HepG2 (cell line): ENCODE results near the gene ENG. TPM values are rescaled to one million over a fixed set of nuclear protein-coding genes. Genes with fewer than 3 reads are reported as not detected.

Source experiments
- ATF7-NPFF ChIP-seq: sonication (generic); formaldehyde crosslinking; IDR thresholded peaks from 2 replicates; pipeline ENCODE4 v1.8.1; 2023; ENCODE audit warnings: mild to moderate bottlenecking, low read depth, missing genetic modification reagents, moderate library complexity
- CCDC6 ChIP-seq: sonication (generic); formaldehyde crosslinking; IDR thresholded peaks from 2 replicates; pipeline ENCODE4 v1.8.1; 2022; ENCODE audit warnings: mild to moderate bottlenecking, missing genetic modification reagents, moderate library complexity
- GFI1 ChIP-seq: sonication (generic); formaldehyde crosslinking; IDR thresholded peaks from 2 replicates; pipeline ENCODE4 v1.5.0; 2020; ENCODE audit warnings: missing genetic modification reagents, mild to moderate bottlenecking, borderline replicate concordance
- HOXD1 ChIP-seq: sonication (generic); formaldehyde crosslinking; IDR thresholded peaks from 2 replicates; pipeline ENCODE4 v1.5.0; 2020; ENCODE audit warnings: missing genetic modification reagents
- IRX3 ChIP-seq: sonication (generic); formaldehyde crosslinking; IDR thresholded peaks from 2 replicates; pipeline ENCODE4 v1.8.1; 2023; ENCODE audit warnings: mild to moderate bottlenecking, low read depth, missing genetic modification reagents, borderline replicate concordance
- ISL2 ChIP-seq: sonication (generic); formaldehyde crosslinking; IDR thresholded peaks from 2 replicates; pipeline ENCODE4 v1.5.0; 2020; ENCODE audit warnings: missing genetic modification reagents
- POLR2A ChIP-seq, 2 experiments: IDR thresholded peaks; 2 replicates each; pipeline ENCODE4 v1.6.1; 2011; ENCODE audit warnings: low read depth in 2 of 2, low read length in 2 of 2, mild to moderate bottlenecking in 1 of 2, moderate library complexity in 1 of 2; ENCODE audit not compliant: insufficient read depth in 1 of 2
- PRMT3 ChIP-seq: sonication (generic); formaldehyde crosslinking; IDR thresholded peaks from 2 replicates; pipeline ENCODE4 v1.8.1; 2022; ENCODE audit warnings: low read depth, mild to moderate bottlenecking, moderate library complexity, missing genetic modification reagents, borderline replicate concordance
- RAD21 ChIP-seq: fragments of 450-650 bp; formaldehyde crosslinking; IDR thresholded peaks from 2 replicates; pipeline ENCODE4 v1.5.0; 2020; ENCODE audit warnings: mild to moderate bottlenecking
- RBM39 ChIP-seq: fragments of 200-400 bp; formaldehyde crosslinking; IDR thresholded peaks from one replicate; pipeline ENCODE4 v1.6.1; 2018; ENCODE audit warnings: antibody characterized with exemption, mild to moderate bottlenecking, low read depth, low read length; ENCODE audit not compliant: poor library complexity, severe bottlenecking
- SRSF9 ChIP-seq: fragments of 200-400 bp; formaldehyde crosslinking; IDR thresholded peaks from 2 replicates; pipeline ENCODE4 v1.6.1; 2018; ENCODE audit warnings: borderline replicate concordance, mild to moderate bottlenecking, low read depth, low read length; ENCODE audit not compliant: insufficient read depth, poor library complexity, severe bottlenecking
- TBX2 ChIP-seq: sonication (generic); formaldehyde crosslinking; IDR thresholded peaks from 2 replicates; pipeline ENCODE4 v1.5.0; 2020; ENCODE audit warnings: missing genetic modification reagents, mild to moderate bottlenecking, borderline replicate concordance
- TEAD3 ChIP-seq: optimal IDR thresholded peaks from 2 replicates; pipeline ENCODE3; 2016; ENCODE audit warnings: borderline replicate concordance
- ZFAT ChIP-seq: sonication (generic); formaldehyde crosslinking; conservative IDR thresholded peaks from 2 replicates; pipeline ENCODE4 v1.8.1; 2023; ENCODE audit warnings: missing genetic modification reagents, inconsistent platforms
- ZNF136 ChIP-seq: sonication (generic); formaldehyde crosslinking; IDR thresholded peaks from 2 replicates; pipeline ENCODE4 v1.8.1; 2022; ENCODE audit warnings: low read depth, mild to moderate bottlenecking, moderate library complexity, missing genetic modification reagents
- ZNF501 ChIP-seq: sonication (generic); formaldehyde crosslinking; IDR thresholded peaks from 2 replicates; pipeline ENCODE4 v1.5.1; 2020; ENCODE audit warnings: mild to moderate bottlenecking, moderate library complexity, missing genetic modification reagents
- polyA plus RNA-seq, 8 experiments: library from polyadenylated mRNA; depleted of rRNA in 3 of 8; stranded (reverse) in 7 of 8; unstranded in 1 of 8; fragments of >200 nt; fragmentation: Illumina TruSeq in 4 of 8; extraction: Trizol in 4 of 8; gene quantifications; 2 replicates each; pipeline versions ENCODE4 v1.2.1 to v1.2.3, GENCODE V29; 2011 to 2016; ENCODE audit warnings: low read depth in 4 of 8, missing spikeins in 1 of 8, mixed read lengths in 1 of 8; ENCODE audit not compliant: insufficient read depth in 1 of 8
- total RNA-seq, 5 experiments: library from RNA; depleted of rRNA; stranded (reverse); fragments of >200 nt; fragmentation: Illumina TruSeq; extraction: Trizol; gene quantifications; 2 replicates each; pipeline ENCODE4 v1.2.3, GENCODE V29; 2016; ENCODE audit warnings: low read depth in 1 of 5
- TF ChIP-seq, protein P1 (sequence below): IDR thresholded peaks from 2 replicates; pipeline ENCODE4 v1.6.1; 2016; ENCODE audit warnings: low read depth
- TF ChIP-seq, protein P2 (sequence below): sonication (generic); formaldehyde crosslinking; IDR thresholded peaks from 2 replicates; pipeline ENCODE4 v1.9.0; 2021; ENCODE audit warnings: missing genetic modification reagents, borderline replicate concordance
- TF ChIP-seq, protein P3 (sequence below): fragments of 450-650 bp; IDR thresholded peaks from 2 replicates; pipeline ENCODE4 v1.6.1; 2017
- TF ChIP-seq, protein P4 (sequence below): sonication (generic); formaldehyde crosslinking; IDR thresholded peaks from 2 replicates; pipeline ENCODE4 v1.4.0; 2020; ENCODE audit warnings: missing genetic modification reagents, borderline replicate concordance
- TF ChIP-seq, protein P5 (sequence below): sonication (generic); formaldehyde crosslinking; IDR thresholded peaks from 2 replicates; pipeline ENCODE4 v1.5.1; 2020; ENCODE audit warnings: missing genetic modification reagents, mild to moderate bottlenecking, borderline replicate concordance

Gene ENG
- total and polyA plus RNA-seq, 2 of the 13 experiments (the other 11 are each of a cell fraction or from before 2014, with no cell fraction given), result 0.02 to 1.1 TPM

DNA sequence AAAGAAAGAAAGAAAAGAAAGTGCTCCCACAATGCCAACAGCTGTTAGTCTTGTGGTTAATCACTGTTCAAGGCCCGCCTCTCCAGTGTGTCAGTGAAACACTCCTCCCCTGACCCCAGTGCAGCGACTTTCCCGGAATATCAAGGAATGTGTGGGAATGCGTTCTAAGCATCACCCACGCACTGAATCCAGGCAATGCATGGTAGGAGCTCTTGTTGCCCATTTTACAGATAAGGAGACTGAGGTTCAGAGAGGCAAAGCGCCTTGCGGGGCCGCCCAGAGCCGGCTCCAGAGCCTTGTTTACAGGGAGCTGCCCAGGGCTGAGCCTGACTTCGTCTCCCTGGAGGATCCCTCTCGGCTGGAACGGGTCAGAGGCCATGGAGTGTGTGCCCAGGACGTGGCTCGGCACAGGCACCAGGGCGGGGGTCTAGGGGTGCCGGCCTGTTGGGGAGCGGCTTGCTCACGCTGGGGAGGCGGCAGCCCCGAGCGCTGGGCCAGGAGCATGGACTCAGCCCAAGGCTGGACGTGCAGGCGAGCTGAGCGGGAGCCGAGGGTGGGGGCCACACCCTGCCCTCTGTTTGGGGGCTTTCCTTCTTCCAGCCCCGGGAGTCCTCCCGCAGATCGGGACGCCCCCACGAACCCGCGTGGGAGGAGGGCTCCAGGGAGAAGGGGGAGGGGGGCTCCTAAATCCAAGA lies 44.1 kb upstream of the ENG start (continued):
- TF ChIP-seq, protein P1, sequence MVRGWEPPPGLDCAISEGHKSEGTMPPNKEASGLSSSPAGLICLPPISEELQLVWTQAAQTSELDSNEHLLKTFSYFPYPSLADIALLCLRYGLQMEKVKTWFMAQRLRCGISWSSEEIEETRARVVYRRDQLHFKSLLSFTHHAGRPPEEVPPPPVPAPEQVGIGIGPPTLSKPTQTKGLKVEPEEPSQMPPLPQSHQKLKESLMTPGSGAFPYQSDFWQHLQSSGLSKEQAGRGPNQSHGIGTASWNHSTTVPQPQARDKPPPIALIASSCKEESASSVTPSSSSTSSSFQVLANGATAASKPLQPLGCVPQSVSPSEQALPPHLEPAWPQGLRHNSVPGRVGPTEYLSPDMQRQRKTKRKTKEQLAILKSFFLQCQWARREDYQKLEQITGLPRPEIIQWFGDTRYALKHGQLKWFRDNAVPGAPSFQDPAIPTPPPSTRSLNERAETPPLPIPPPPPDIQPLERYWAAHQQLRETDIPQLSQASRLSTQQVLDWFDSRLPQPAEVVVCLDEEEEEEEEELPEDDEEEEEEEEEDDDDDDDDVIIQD (CRISPR knock-in tag), result no peak
- TF ChIP-seq RBM39 (no peak), SRSF9 (no peak), ISL2 (CRISPR knock-in tag) (no peak), GFI1 (CRISPR knock-in tag) (peak; percentile 55; the same call in 1 of the 2 replicates), ZNF501 (CRISPR knock-in tag) (0 out of 2 replicates have a peak, but pooled peaks have one; percentile 26), ZFAT (CRISPR knock-in tag) (no peak), POLR2A (IDR thresholded peaks at IDR 0.05; ENCODE audit: insufficient read depth in 1 of 2, low read depth in 2 of 2, low read length in 2 of 2) (no peak; a peak in 1 of 4 replicates), HOXD1 (CRISPR knock-in tag) (no peak), CCDC6 (CRISPR knock-in tag) (peak; percentile 13; the same call in 1 of the 2 replicates), IRX3 (CRISPR knock-in tag) (no peak), PRMT3 (CRISPR knock-in tag) (no peak), ZNF136 (CRISPR knock-in tag) (no peak), ATF7-NPFF (no peak), RAD21 (CRISPR knock-in tag) (no peak), TEAD3 (CRISPR knock-in tag) (peak; percentile 58), TBX2 (CRISPR knock-in tag) (peak; percentile 80)
- TF ChIP-seq, protein P2, sequence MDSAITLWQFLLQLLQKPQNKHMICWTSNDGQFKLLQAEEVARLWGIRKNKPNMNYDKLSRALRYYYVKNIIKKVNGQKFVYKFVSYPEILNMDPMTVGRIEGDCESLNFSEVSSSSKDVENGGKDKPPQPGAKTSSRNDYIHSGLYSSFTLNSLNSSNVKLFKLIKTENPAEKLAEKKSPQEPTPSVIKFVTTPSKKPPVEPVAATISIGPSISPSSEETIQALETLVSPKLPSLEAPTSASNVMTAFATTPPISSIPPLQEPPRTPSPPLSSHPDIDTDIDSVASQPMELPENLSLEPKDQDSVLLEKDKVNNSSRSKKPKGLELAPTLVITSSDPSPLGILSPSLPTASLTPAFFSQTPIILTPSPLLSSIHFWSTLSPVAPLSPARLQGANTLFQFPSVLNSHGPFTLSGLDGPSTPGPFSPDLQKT (CRISPR knock-in tag), result no peak
- TF ChIP-seq, protein P3, sequence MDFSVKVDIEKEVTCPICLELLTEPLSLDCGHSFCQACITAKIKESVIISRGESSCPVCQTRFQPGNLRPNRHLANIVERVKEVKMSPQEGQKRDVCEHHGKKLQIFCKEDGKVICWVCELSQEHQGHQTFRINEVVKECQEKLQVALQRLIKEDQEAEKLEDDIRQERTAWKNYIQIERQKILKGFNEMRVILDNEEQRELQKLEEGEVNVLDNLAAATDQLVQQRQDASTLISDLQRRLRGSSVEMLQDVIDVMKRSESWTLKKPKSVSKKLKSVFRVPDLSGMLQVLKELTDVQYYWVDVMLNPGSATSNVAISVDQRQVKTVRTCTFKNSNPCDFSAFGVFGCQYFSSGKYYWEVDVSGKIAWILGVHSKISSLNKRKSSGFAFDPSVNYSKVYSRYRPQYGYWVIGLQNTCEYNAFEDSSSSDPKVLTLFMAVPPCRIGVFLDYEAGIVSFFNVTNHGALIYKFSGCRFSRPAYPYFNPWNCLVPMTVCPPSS, result no peak
- TF ChIP-seq, protein P4, sequence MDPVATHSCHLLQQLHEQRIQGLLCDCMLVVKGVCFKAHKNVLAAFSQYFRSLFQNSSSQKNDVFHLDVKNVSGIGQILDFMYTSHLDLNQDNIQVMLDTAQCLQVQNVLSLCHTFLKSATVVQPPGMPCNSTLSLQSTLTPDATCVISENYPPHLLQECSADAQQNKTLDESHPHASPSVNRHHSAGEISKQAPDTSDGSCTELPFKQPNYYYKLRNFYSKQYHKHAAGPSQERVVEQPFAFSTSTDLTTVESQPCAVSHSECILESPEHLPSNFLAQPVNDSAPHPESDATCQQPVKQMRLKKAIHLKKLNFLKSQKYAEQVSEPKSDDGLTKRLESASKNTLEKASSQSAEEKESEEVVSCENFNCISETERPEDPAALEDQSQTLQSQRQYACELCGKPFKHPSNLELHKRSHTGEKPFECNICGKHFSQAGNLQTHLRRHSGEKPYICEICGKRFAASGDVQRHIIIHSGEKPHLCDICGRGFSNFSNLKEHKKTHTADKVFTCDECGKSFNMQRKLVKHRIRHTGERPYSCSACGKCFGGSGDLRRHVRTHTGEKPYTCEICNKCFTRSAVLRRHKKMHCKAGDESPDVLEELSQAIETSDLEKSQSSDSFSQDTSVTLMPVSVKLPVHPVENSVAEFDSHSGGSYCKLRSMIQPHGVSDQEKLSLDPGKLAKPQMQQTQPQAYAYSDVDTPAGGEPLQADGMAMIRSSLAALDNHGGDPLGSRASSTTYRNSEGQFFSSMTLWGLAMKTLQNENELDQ (CRISPR knock-in tag), result no peak
- TF ChIP-seq, protein P5, sequence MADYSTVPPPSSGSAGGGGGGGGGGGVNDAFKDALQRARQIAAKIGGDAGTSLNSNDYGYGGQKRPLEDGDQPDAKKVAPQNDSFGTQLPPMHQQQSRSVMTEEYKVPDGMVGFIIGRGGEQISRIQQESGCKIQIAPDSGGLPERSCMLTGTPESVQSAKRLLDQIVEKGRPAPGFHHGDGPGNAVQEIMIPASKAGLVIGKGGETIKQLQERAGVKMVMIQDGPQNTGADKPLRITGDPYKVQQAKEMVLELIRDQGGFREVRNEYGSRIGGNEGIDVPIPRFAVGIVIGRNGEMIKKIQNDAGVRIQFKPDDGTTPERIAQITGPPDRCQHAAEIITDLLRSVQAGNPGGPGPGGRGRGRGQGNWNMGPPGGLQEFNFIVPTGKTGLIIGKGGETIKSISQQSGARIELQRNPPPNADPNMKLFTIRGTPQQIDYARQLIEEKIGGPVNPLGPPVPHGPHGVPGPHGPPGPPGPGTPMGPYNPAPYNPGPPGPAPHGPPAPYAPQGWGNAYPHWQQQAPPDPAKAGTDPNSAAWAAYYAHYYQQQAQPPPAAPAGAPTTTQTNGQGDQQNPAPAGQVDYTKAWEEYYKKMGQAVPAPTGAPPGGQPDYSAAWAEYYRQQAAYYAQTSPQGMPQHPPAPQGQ, result 0 out of 2 replicates have a peak, but pooled peaks have one; percentile 21
